Natural killer cell (primary cell): Measurements from ENCODE around the gene SUGP1. TPM values are rescaled to one million over a fixed set of nuclear protein-coding genes. Genes with fewer than 3 reads are reported as not detected.

Experiments
- ATAC-seq, 3 donors: fragments of 150-1000 bp in 2 of 3; fragments of 200-7000 bp in 1 of 3; cut with Tn5 transposase; 1 replicate in 1 of 3; 2 replicates in 2 of 3; pipeline ENCODE4 v1.10.0; 2021; ENCODE audit warnings: mild to moderate bottlenecking in 2 of 3, moderate library complexity in 2 of 3
- DNase-seq, 2 donors: peaks; one replicate each; pipeline versions ENCODE4 v3.0.0 to v3.0.0-alpha.2; 2013 to 2021; ENCODE audit warnings: mixed read lengths in 1 of 2
- H3K27ac ChIP-seq: one replicate; pipeline ENCODE4 v1.5.1; 2013; ENCODE audit warnings: mild to moderate bottlenecking, low read length
- H3K27me3 ChIP-seq: one replicate; pipeline ENCODE4 v1.6.1; 2013; ENCODE audit warnings: low read length; ENCODE audit not compliant: control insufficient read depth, insufficient read depth
- H3K36me3 ChIP-seq: one replicate; pipeline ENCODE4 v1.6.1; 2013; ENCODE audit warnings: low read length; ENCODE audit not compliant: control insufficient read depth, insufficient read depth
- H3K4me1 ChIP-seq: one replicate; pipeline ENCODE4 v1.6.1; 2013; ENCODE audit warnings: low read length; ENCODE audit not compliant: control insufficient read depth, insufficient read depth
- H3K4me3 ChIP-seq: one replicate; pipeline ENCODE4 v1.5.1; 2013; ENCODE audit warnings: low read length
- H3K9me3 ChIP-seq: one replicate; pipeline ENCODE4 v1.6.1; 2013; ENCODE audit warnings: low read length; ENCODE audit not compliant: control insufficient read depth, insufficient read depth
- H3K27ac Mint-ChIP-seq, 2 donors: one replicate each; pipeline ENCODE4 v1.8.0; 2022; ENCODE audit warnings: mild to moderate bottlenecking in 2 of 2, mixed read lengths in 2 of 2, moderate library complexity in 1 of 2
- H3K27me3 Mint-ChIP-seq, 2 donors: one replicate each; pipeline ENCODE4 v1.8.0; 2022; ENCODE audit warnings: low read depth in 2 of 2, mixed read lengths in 2 of 2
- H3K36me3 Mint-ChIP-seq: one replicate; pipeline ENCODE4 v1.8.0; 2022; ENCODE audit warnings: mixed read lengths
- H3K4me1 Mint-ChIP-seq, 2 donors: one replicate each; pipeline ENCODE4 v1.8.0; 2022; ENCODE audit warnings: mixed read lengths in 2 of 2
- H3K4me3 Mint-ChIP-seq: one replicate; pipeline ENCODE4 v1.8.0; 2022; ENCODE audit warnings: mild to moderate bottlenecking, moderate library complexity, mixed read lengths
- H3K9me3 Mint-ChIP-seq, 2 donors: one replicate each; pipeline ENCODE4 v1.8.0; 2022; ENCODE audit warnings: mixed read lengths in 2 of 2
- CTCF ChIP-seq: fragments of 200-600 bp; IDR thresholded peaks from one replicate; pipeline ENCODE4 v1.8.0; 2022; ENCODE audit warnings: antibody characterized with exemption
- WGBS: methylation state at CpG from one replicate; pipeline ENCODE4 v1.1.7; 2013; ENCODE audit warnings: missing lambda C conversion rate; ENCODE audit not compliant: insufficient coverage; 5-methylcytosine and 5-hydroxymethylcytosine counted together
- intact Hi-C: fragments of 100-400 bp; cut with micrococcal nuclease; formaldehyde crosslinking; loops from one replicate; pipeline ENCODE4 v1.14.2; 2022
- total RNA-seq, 4 donors: library from RNA; stranded (reverse); fragments of 120-200 nt in 1 of 4; gene quantifications; one replicate each; pipeline versions ENCODE4 v1.2.3 to v1.2.4, GENCODE V29; 2013 to 2022

Gene SUGP1
- total RNA-seq, 3 donors from 2014 or later (not counting 1 experiment from before 2014, with no cell fraction given), result 64.7 to 86.5 (median 75.8) TPM

GRCh38 chr19:19356500-19356899, 36.2 kb upstream of the SUGP1 start:
- no peaks in the 10 kb centered on the region for H3K36me3 Mint-ChIP-seq
- no peak overlapping the region for H3K4me3 ChIP-seq
- no peak overlapping the region for H3K4me3 Mint-ChIP-seq
- H3K4me1 Mint-ChIP-seq, result peaks cover 6 to 15% of the 10 kb centered on the region in 2 donors
- no peak overlapping the region for H3K27ac Mint-ChIP-seq
- no peaks in the 10 kb centered on the region for H3K27me3 ChIP-seq
- peaks cover 49% of the 10 kb centered on the region for H3K36me3 ChIP-seq
- intact Hi-C loops, result no loop called here
- H3K9me3 Mint-ChIP-seq, result no peaks in the 10 kb centered on the region
- ATAC-seq, result no peak
- H3K27ac ChIP-seq, result no peak overlapping the region
- no peak for DNase-seq
- H3K27me3 Mint-ChIP-seq, result no peaks in the 10 kb centered on the region
- peaks cover 10% of the 10 kb centered on the region for H3K4me1 ChIP-seq
- no peak for TF ChIP-seq CTCF
- 97% methylated on average over 11 of the region's 11 CpGs for WGBS
- no peaks in the 10 kb centered on the region for H3K9me3 ChIP-seq

GRCh38 chr19:19355606-19356139, 35.4 kb upstream of the SUGP1 start:
- intact Hi-C loops, result no loop called here
- no peak for ATAC-seq
- no peak overlapping the region for H3K27ac Mint-ChIP-seq
- 98% methylated on average over 18 of the region's 18 CpGs for WGBS
- Histone ChIP-seq H3K4me3 (no peak overlapping the region), H3K27ac (no peak overlapping the region), H3K4me1 (peaks cover 2% of the 10 kb centered on the region), H3K27me3 (no peaks in the 10 kb centered on the region), H3K36me3 (peaks cover 49% of the 10 kb centered on the region), H3K9me3 (no peaks in the 10 kb centered on the region)
- no peak overlapping the region for H3K4me3 Mint-ChIP-seq
- no peak for TF ChIP-seq CTCF
- DNase-seq, result no peak
- H3K9me3 Mint-ChIP-seq, result no peaks in the 10 kb centered on the region
- no peaks in the 10 kb centered on the region for H3K27me3 Mint-ChIP-seq
- peaks cover 0 to 9% of the 10 kb centered on the region in 2 donors for H3K4me1 Mint-ChIP-seq
- no peaks in the 10 kb centered on the region for H3K36me3 Mint-ChIP-seq

- H3K4me1 Mint-ChIP-seq, result peaks cover 0 to 9% of the 10 kb centered on the region in 2 donors
- TF ChIP-seq CTCF, result no peak
- H3K27me3 Mint-ChIP-seq, result no peaks in the 10 kb centered on the region
- WGBS, result 97% methylated on average over 11 of the region's 11 CpGs
- H3K9me3 ChIP-seq, result no peaks in the 10 kb centered on the region
- H3K27me3 ChIP-seq, result no peaks in the 10 kb centered on the region
- no peak overlapping the region for H3K27ac ChIP-seq
- no peaks in the 10 kb centered on the region for H3K36me3 Mint-ChIP-seq
- no peaks in the 10 kb centered on the region for H3K9me3 Mint-ChIP-seq
- DNase-seq (no peak), ATAC-seq (no peak)
- H3K36me3 ChIP-seq, result peaks cover 49% of the 10 kb centered on the region
- H3K4me3 ChIP-seq, result no peak overlapping the region
- intact Hi-C loops, result no loop called here
- no peak overlapping the region for H3K27ac Mint-ChIP-seq
- no peaks in the 10 kb centered on the region for H3K4me1 ChIP-seq
- H3K4me3 Mint-ChIP-seq, result no peak overlapping the region
Observed at GRCh38 chr19:19354932-19355331, 34.6 kb upstream of the SUGP1 start.

- Histone ChIP-seq H3K36me3 (peaks cover 57% of the 10 kb centered on the region), H3K9me3 (no peaks in the 10 kb centered on the region), H3K4me3 (no peak overlapping the region), H3K27me3 (no peaks in the 10 kb centered on the region), H3K4me1 (no peaks in the 10 kb centered on the region), H3K27ac (no peak overlapping the region)
- Mint-ChIP-seq H3K9me3 (no peaks in the 10 kb centered on the region), H3K36me3 (no peaks in the 10 kb centered on the region), H3K27me3 (no peaks in the 10 kb centered on the region), H3K4me3 (no peak overlapping the region), H3K27ac (no peak overlapping the region), H3K4me1 (peaks cover 0 to 9% of the 10 kb centered on the region in 2 donors)
- TF ChIP-seq CTCF, result no peak
- 97% methylated on average over 5 of the region's 5 CpGs for WGBS
- ATAC-seq (no peak), DNase-seq (no peak)
- intact Hi-C loops, result no loop called here
Observed at GRCh38 chr19:19354007-19354406, 33.7 kb upstream of the SUGP1 start.
